ENCODE measurements around the gene PPIL4. TPM values are rescaled to one million over a fixed set of nuclear protein-coding genes. Genes with fewer than 3 reads are reported as not detected.

PPIL4 gene
- total RNA-seq, result 10 to 100 TPM in 2 of 6 donors, 1 to 10 TPM in 4; 6.5 to 13.4 (median 8.0) TPM
- 10 to 100 TPM in 1 of 2 donors, 1 to 10 TPM in 1; 9.1 to 14.2 TPM for polyA plus RNA-seq

- peak within 1 kb of the TSS; percentile 89 to 98 (median 92) for H3K27ac ChIP-seq
- 1% methylated on average over 69 to 71 of the region's 71 CpGs for WGBS, 2 donors
- peak within 1 kb of the TSS; percentile 80 to 96 (median 88) for H3K4me3 ChIP-seq
- H3K36me3 ChIP-seq, result peaks cover 0 to 3% (median 0%) of the 10 kb centered on the region in 3 donors
- TF ChIP-seq CTCF (IDR thresholded peaks at IDR 0.05), result peak; percentile 63 to 77 (median 72)
- DNase-seq (peak; percentile 95 to 99 (median 96)), FAIRE-seq (peak; percentile 57), ATAC-seq (peak; percentile 97 to 100 (median 98))
- no peaks in the 10 kb centered on the region for H3K27me3 ChIP-seq
- intact Hi-C loops (cut with DNase I), result no loop called here
- H3K4me1 ChIP-seq, result peaks cover 5 to 18% (median 14%) of the 10 kb centered on the region in 3 donors
- H3K9me3 ChIP-seq, result no peaks in the 10 kb centered on the region
Measured at GRCh38 chr6:149545754-149546471, at the start of gene PPIL4. Gene PPIL4 (minus strand): TSS chr6:149546043. CDS start chr6:149546005, 38 bp downstream.

- Histone ChIP-seq H3K36me3 (peaks cover 0 to 37% (median 0%) of the 10 kb centered on the region in 3 donors), H3K27me3 (no peaks in the 10 kb centered on the region), H3K27ac (no peak overlapping the region), H3K4me1 (no peaks in the 10 kb centered on the region), H3K4me3 (no peak overlapping the region), H3K9me3 (no peaks in the 10 kb centered on the region)
- 78 to 79% methylated on average over 1 of the region's 1 CpG for WGBS, 2 donors
- DNase-seq, result no peak
- ATAC-seq, result peak in 3 of 4 donors; percentile 43 to 66 (median 48)
- FAIRE-seq, result no peak
- TF ChIP-seq CTCF (IDR thresholded peaks at IDR 0.05), result no peak
- intact Hi-C loops (cut with DNase I), result no loop called here
Measured at GRCh38 chr6:149593408-149593807, 47.6 kb upstream of the PPIL4 start.

- H3K36me3 ChIP-seq, result peaks cover 0 to 37% (median 0%) of the 10 kb centered on the region in 3 donors
- no peak for TF ChIP-seq CTCF (IDR thresholded peaks at IDR 0.05)
- H3K4me1 ChIP-seq, result no peaks in the 10 kb centered on the region
- DNase-seq (no peak), ATAC-seq (no peak), FAIRE-seq (no peak)
- H3K27me3 ChIP-seq, result no peaks in the 10 kb centered on the region
- 89 to 92% methylated on average over 2 of the region's 2 CpGs for WGBS, 2 donors
- no peak overlapping the region for H3K4me3 ChIP-seq
- H3K27ac ChIP-seq, result no peak overlapping the region
- intact Hi-C loops (cut with DNase I), result no loop called here
- H3K9me3 ChIP-seq, result no peaks in the 10 kb centered on the region
Measured at GRCh38 chr6:149592983-149593382, 47.1 kb upstream of the PPIL4 start.

GRCh38 chr6:149586149-149586548, 40.3 kb upstream of the PPIL4 start:
- intact Hi-C loops (cut with DNase I), result no loop called here
- ATAC-seq (no peak), FAIRE-seq (no peak), DNase-seq (no peak)
- Histone ChIP-seq H3K36me3 (peaks cover 0 to 16% (median 0%) of the 10 kb centered on the region in 3 donors), H3K4me3 (no peak overlapping the region), H3K27ac (no peak overlapping the region), H3K4me1 (no peaks in the 10 kb centered on the region), H3K27me3 (no peaks in the 10 kb centered on the region), H3K9me3 (no peaks in the 10 kb centered on the region)
- TF ChIP-seq CTCF (IDR thresholded peaks at IDR 0.05), result no peak
- whole genome bisulfite sequencing, 2 donors, result 97 to 98% methylated on average over 2 of the region's 2 CpGs

- H3K27ac ChIP-seq, result no peak overlapping the region
- no peak overlapping the region for H3K4me3 ChIP-seq
- 94 to 97% methylated on average over 5 of the region's 5 CpGs for WGBS, 2 donors
- H3K36me3 ChIP-seq, result peaks cover 0 to 20% (median 0%) of the 10 kb centered on the region in 3 donors
- no peak for DNase-seq
- H3K27me3 ChIP-seq, result no peaks in the 10 kb centered on the region
- no peaks in the 10 kb centered on the region for H3K9me3 ChIP-seq
- no peak for ATAC-seq
- TF ChIP-seq CTCF (IDR thresholded peaks at IDR 0.05), result no peak
- H3K4me1 ChIP-seq, result no peaks in the 10 kb centered on the region
- intact Hi-C loops (cut with DNase I), result no loop called here
- FAIRE-seq, result no peak
Measured at GRCh38 chr6:149581349-149581748, 35.5 kb upstream of the PPIL4 start.
